ENCODE results near the gene ZNF646.

- TF ChIP-seq POLR2A (IDR thresholded peaks at IDR 0.05; ENCODE audit: low read depth, low read length) (no peak), CTCF (IDR thresholded peaks at IDR 0.05; ENCODE audit: extremely low read depth in 1 of 2, insufficient read depth in 1 of 2, low read depth in 1 of 2, low read length in 2 of 2) (no peak), JUN (IDR thresholded peaks at IDR 0.05; ENCODE audit: borderline replicate concordance, insufficient read depth, insufficient read length, low read depth) (no peak)
Measured at GRCh38 chr16:31128711-31129567, 54.7 kb downstream of the ZNF646 start.

All from endothelial cell of umbilical vein (primary cell).